ENCODE measurements around the gene NLGN1. TPM values are rescaled to one million over a fixed set of nuclear protein-coding genes. Genes with fewer than 3 reads are reported as not detected.

Gene NLGN1
- polyA plus RNA-seq, 1 donor from 2014 or later, result 2.7 TPM

DNA sequence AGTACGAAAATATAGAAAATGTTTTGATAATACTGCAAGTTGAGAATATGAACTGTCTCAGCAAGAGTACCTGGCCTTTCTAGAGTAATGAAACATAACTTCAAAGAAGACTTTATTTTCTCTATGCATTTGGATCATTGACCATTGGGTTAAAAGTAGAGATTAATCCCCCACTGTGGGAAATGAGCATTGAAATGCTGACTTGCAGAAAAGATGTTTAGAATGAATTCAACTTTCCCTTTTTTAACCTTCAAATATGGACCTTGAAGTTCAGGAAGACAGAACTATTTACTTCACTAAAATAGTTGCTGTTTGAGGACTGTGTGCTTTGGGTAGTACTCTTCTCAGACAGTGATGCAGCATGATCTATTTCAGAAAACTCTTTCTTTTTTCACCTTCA is 75.7 kb downstream of the NLGN1 start:
- Histone ChIP-seq H3K9me3 (ENCODE audit: low read length) (no peaks in the 10 kb centered on the region), H3K79me2 (replicated peaks; ENCODE audit: insufficient read depth, low read length) (no peaks in the 10 kb centered on the region), H3K4me2 (ENCODE audit: low read length) (no peak overlapping the region), H3F3A (ENCODE audit: insufficient read depth, low read length, poor library complexity, severe bottlenecking) (no peaks in the 10 kb centered on the region), H4K20me1 (ENCODE audit: insufficient read depth) (no peaks in the 10 kb centered on the region), H3K27ac (ENCODE audit: low read length) (no peak overlapping the region), H2AFZ (ENCODE audit: low read depth, low read length) (no peak overlapping the region), H3K9ac (ENCODE audit: low read length) (no peak overlapping the region), H3K9me2 (ENCODE audit: insufficient read depth, low read length) (no peaks in the 10 kb centered on the region), H3K4me3 (ENCODE audit: low read length) (no peak overlapping the region), H3K27me3 (ENCODE audit: insufficient read depth, low read depth, low read length) (no peaks in the 10 kb centered on the region), H3K36me3 (ENCODE audit: insufficient read depth, low read length) (no peaks in the 10 kb centered on the region)
- TF ChIP-seq SMC3 (conservative IDR thresholded peaks at IDR 0.05; ENCODE audit: poor library complexity) (no peak), POLR2AphosphoS5 (IDR thresholded peaks at IDR 0.05) (no peak), EP300 (conservative IDR thresholded peaks at IDR 0.05; ENCODE audit: poor library complexity, severe bottlenecking) (no peak), EZH2 (IDR thresholded peaks at IDR 0.05; ENCODE audit: borderline replicate concordance, insufficient read depth, low read length, poor library complexity, severe bottlenecking) (no peak), RAD21 (conservative IDR thresholded peaks at IDR 0.05) (no peak), TAF1 (IDR thresholded peaks at IDR 0.05; ENCODE audit: low read depth) (no peak), MXI1 (conservative IDR thresholded peaks at IDR 0.05; ENCODE audit: poor library complexity, severe bottlenecking) (no peak)
- TF ChIP-seq, protein P1, sequence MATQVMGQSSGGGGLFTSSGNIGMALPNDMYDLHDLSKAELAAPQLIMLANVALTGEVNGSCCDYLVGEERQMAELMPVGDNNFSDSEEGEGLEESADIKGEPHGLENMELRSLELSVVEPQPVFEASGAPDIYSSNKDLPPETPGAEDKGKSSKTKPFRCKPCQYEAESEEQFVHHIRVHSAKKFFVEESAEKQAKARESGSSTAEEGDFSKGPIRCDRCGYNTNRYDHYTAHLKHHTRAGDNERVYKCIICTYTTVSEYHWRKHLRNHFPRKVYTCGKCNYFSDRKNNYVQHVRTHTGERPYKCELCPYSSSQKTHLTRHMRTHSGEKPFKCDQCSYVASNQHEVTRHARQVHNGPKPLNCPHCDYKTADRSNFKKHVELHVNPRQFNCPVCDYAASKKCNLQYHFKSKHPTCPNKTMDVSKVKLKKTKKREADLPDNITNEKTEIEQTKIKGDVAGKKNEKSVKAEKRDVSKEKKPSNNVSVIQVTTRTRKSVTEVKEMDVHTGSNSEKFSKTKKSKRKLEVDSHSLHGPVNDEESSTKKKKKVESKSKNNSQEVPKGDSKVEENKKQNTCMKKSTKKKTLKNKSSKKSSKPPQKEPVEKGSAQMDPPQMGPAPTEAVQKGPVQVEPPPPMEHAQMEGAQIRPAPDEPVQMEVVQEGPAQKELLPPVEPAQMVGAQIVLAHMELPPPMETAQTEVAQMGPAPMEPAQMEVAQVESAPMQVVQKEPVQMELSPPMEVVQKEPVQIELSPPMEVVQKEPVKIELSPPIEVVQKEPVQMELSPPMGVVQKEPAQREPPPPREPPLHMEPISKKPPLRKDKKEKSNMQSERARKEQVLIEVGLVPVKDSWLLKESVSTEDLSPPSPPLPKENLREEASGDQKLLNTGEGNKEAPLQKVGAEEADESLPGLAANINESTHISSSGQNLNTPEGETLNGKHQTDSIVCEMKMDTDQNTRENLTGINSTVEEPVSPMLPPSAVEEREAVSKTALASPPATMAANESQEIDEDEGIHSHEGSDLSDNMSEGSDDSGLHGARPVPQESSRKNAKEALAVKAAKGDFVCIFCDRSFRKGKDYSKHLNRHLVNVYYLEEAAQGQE (IDR thresholded peaks at IDR 0.05; ENCODE audit: borderline replicate concordance), result no peak
- TF ChIP-seq, protein P2, sequence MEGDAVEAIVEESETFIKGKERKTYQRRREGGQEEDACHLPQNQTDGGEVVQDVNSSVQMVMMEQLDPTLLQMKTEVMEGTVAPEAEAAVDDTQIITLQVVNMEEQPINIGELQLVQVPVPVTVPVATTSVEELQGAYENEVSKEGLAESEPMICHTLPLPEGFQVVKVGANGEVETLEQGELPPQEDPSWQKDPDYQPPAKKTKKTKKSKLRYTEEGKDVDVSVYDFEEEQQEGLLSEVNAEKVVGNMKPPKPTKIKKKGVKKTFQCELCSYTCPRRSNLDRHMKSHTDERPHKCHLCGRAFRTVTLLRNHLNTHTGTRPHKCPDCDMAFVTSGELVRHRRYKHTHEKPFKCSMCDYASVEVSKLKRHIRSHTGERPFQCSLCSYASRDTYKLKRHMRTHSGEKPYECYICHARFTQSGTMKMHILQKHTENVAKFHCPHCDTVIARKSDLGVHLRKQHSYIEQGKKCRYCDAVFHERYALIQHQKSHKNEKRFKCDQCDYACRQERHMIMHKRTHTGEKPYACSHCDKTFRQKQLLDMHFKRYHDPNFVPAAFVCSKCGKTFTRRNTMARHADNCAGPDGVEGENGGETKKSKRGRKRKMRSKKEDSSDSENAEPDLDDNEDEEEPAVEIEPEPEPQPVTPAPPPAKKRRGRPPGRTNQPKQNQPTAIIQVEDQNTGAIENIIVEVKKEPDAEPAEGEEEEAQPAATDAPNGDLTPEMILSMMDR (IDR thresholded peaks at IDR 0.05; ENCODE audit: poor library complexity, severe bottlenecking), result no peak

DNA sequence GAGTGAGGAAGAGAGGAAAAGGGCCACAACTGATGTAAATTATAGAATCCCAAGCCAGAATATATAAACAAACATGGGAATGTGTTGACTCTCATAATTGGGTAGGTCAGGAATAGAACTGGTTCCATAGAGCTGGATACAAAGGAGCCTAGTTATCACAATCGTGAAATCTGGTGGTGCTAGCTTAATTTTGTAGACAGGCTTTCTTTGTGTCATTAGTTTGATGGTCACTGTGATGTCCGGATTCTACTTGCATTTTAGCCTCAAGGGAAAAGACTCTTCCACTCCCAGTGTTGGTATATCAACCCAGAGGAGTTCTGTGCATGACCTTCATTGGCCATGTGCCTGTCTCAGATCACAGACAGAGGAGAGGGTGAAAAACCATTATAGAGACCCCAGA is 81.8 kb downstream of the NLGN1 start:
- Histone ChIP-seq H3K4me3 (ENCODE audit: low read length) (no peak overlapping the region), H3K9me3 (ENCODE audit: low read length) (no peaks in the 10 kb centered on the region), H3K27me3 (ENCODE audit: insufficient read depth, low read depth, low read length) (no peaks in the 10 kb centered on the region), H3K9me2 (ENCODE audit: insufficient read depth, low read length) (no peaks in the 10 kb centered on the region), H3K4me2 (ENCODE audit: low read length) (no peak overlapping the region), H2AFZ (ENCODE audit: low read depth, low read length) (no peak overlapping the region), H4K20me1 (ENCODE audit: insufficient read depth) (no peaks in the 10 kb centered on the region), H3K79me2 (replicated peaks; ENCODE audit: insufficient read depth, low read length) (no peaks in the 10 kb centered on the region), H3F3A (ENCODE audit: insufficient read depth, low read length, poor library complexity, severe bottlenecking) (no peaks in the 10 kb centered on the region), H3K27ac (ENCODE audit: low read length) (no peak overlapping the region), H3K9ac (ENCODE audit: low read length) (no peak overlapping the region), H3K36me3 (ENCODE audit: insufficient read depth, low read length) (no peaks in the 10 kb centered on the region)
- TF ChIP-seq SMC3 (conservative IDR thresholded peaks at IDR 0.05; ENCODE audit: poor library complexity) (no peak), POLR2AphosphoS5 (IDR thresholded peaks at IDR 0.05) (no peak)

All from neural cell (in vitro differentiated cells).